Breast epithelium (tissue), 4 donors: ENCODE results near the gene SARS2. TPM values are rescaled to one million over a fixed set of nuclear protein-coding genes. Genes with fewer than 3 reads are reported as not detected.
"Not testable (repeated sequence)": the region's sequence is repeated elsewhere in the genome, so short reads cannot be mapped to it uniquely, and the experiment has no call there.

ENCODE experiments used
- DNase-seq, 2 donors: peaks; one replicate each; pipeline ENCODE4 v3.0.0-alpha.2; 2019; ENCODE audit warnings: low spot score in 2 of 2
- H3K27ac ChIP-seq, 2 donors: fragments of 200-600 bp; sonication (generic) in 1 of 2; one replicate each; pipeline ENCODE4 v1.5.1; 2016 to 2019; ENCODE audit warnings: mild to moderate bottlenecking in 1 of 2
- H3K27me3 ChIP-seq, 2 donors: fragments of 200-600 bp; sonication (generic) in 1 of 2; one replicate each; pipeline versions ENCODE4 v1.5.1 to v1.6.0; 2017 to 2019; ENCODE audit warnings: control low read depth in 1 of 2, mild to moderate bottlenecking in 1 of 2
- H3K36me3 ChIP-seq: fragments of 200-600 bp; one replicate; pipeline ENCODE4 v1.5.1; 2019
- H3K4me1 ChIP-seq, 2 donors: fragments of 200-600 bp; sonication (generic); one replicate each; pipeline ENCODE4 v1.5.1; 2016 to 2019; ENCODE audit warnings: control low read depth in 1 of 2
- H3K4me3 ChIP-seq, 3 donors: fragments of 200-600 bp; sonication (generic); 1 replicate in 2 of 3; 2 replicates in 1 of 3; pipeline ENCODE4 v1.5.1; 2016 to 2019; ENCODE audit warnings: mild to moderate bottlenecking in 3 of 3, moderate library complexity in 2 of 3
- H3K9me3 ChIP-seq, 2 donors: fragments of 200-600 bp; sonication (generic) in 1 of 2; one replicate each; pipeline ENCODE4 v1.5.1; 2016 to 2019; ENCODE audit warnings: control low read depth in 1 of 2
- CTCF ChIP-seq, 3 donors: fragments of 450-650 bp; IDR thresholded peaks; one replicate each; pipeline ENCODE4 v1.5.1; 2016 to 2017; ENCODE audit warnings: antibody characterized with exemption in 3 of 3, mild to moderate bottlenecking in 3 of 3, moderate library complexity in 3 of 3
- POLR2A ChIP-seq: fragments of 450-650 bp; IDR thresholded peaks from one replicate; pipeline ENCODE4 v1.6.1; 2016; ENCODE audit warnings: antibody characterized with exemption, mild to moderate bottlenecking, moderate library complexity
- POLR2AphosphoS5 ChIP-seq, 3 donors: sonication (generic); formaldehyde crosslinking; IDR thresholded peaks; one replicate each; pipeline ENCODE4 v1.6.1; 2017; ENCODE audit warnings: antibody characterized with exemption in 3 of 3
- intact Hi-C: fragments of 100-400 bp; cut with DNase I; formaldehyde crosslinking; loops from one replicate; pipeline ENCODE4 v1.15.1; 2023; ENCODE audit warnings: low total_unique reads
- total RNA-seq, 3 donors: library from RNA; depleted of rRNA; stranded (reverse); fragments of >200 nt; gene quantifications; one replicate each; pipeline ENCODE4 v1.1.0, GENCODE V29; 2016

SARS2 gene
- total RNA-seq, 3 donors from 2014 or later = 10.9 to 22.6 (median 18.9) TPM

GRCh38 chr19:38877781-38878574 is 52.6 kb downstream of the SARS2 start, which contains the start of gene RINL:
TSS of gene RINL (minus strand) at chr19:38878275. CDS start at chr19:38876742, 1,533 bp downstream.
- Histone ChIP-seq H3K27ac (peak within 1 kb of the TSS; percentile 61 to 70), H3K27me3 (no peaks in the 10 kb centered on the region), H3K9me3 (no peaks in the 10 kb centered on the region), H3K4me1 (no peaks in the 10 kb centered on the region), H3K36me3 (no peaks in the 10 kb centered on the region), H3K4me3 (no peak within 1 kb of the TSS)
- DNase-seq = no peak
- intact Hi-C loops = no loop called here
- TF ChIP-seq CTCF (IDR thresholded peaks at IDR 0.05) (no peak), POLR2A (no peak), POLR2AphosphoS5 (IDR thresholded peaks at IDR 0.05) (no peak)

- Histone ChIP-seq H3K4me3 (no peak overlapping the region), H3K4me1 (no peaks in the 10 kb centered on the region), H3K27ac (no peak overlapping the region), H3K27me3 (no peaks in the 10 kb centered on the region), H3K36me3 (no peaks in the 10 kb centered on the region), H3K9me3 (no peaks in the 10 kb centered on the region)
- no peak for DNase-seq
- no peak for TF ChIP-seq POLR2AphosphoS5 (IDR thresholded peaks at IDR 0.05)
- no peak for TF ChIP-seq POLR2A
- no peak for TF ChIP-seq CTCF (IDR thresholded peaks at IDR 0.05)
- intact Hi-C loops = no loop called here
These were observed 54.7 kb downstream of the SARS2 start for GRCh38 chr19:38875656-38876395.

DNA sequence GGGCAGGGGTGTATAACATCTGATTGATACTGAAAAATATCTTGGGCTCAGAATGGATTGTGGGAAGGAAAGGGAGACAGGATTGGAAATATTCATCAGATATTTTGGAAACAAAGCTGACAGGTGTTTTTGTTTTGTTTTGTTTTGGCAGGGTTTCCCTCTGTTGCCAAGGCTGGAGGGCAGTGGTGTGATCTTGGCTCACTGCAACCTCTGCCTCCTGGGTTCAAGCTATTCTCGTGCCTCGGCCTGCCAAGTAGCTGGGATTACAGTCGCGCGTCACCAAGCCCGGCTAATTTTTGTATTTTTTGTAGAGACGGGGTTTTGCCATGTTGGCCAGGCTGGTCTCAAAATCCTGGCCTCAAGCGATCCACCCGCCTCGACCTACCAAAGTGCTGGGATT is 57.2 kb downstream of the SARS2 start:
- DNase-seq = peak in 1 of 2 donors; percentile 57
- H3K4me1 ChIP-seq, H3K4me3 ChIP-seq, H3K27me3 ChIP-seq, intact Hi-C loops, H3K36me3 ChIP-seq, H3K9me3 ChIP-seq: not testable (repeated sequence)
- peak overlapping the region; percentile 36 to 38 for H3K27ac ChIP-seq

- Histone ChIP-seq H3K9me3 (no peaks in the 10 kb centered on the region), H3K4me3 (peak overlapping the region in 2 of 3 donors; percentile 62), H3K27me3 (no peaks in the 10 kb centered on the region), H3K36me3 (no peaks in the 10 kb centered on the region), H3K27ac (peak overlapping the region in 1 of 2 donors; percentile 69), H3K4me1 (no peaks in the 10 kb centered on the region)
- no peak for TF ChIP-seq POLR2AphosphoS5 (IDR thresholded peaks at IDR 0.05)
- TF ChIP-seq CTCF (IDR thresholded peaks at IDR 0.05) = no peak
- no peak for TF ChIP-seq POLR2A
- intact Hi-C loops = no loop called here
- no peak for DNase-seq
These were observed 60.0 kb downstream of the SARS2 start for GRCh38 chr19:38870612-38871011.

DNA sequence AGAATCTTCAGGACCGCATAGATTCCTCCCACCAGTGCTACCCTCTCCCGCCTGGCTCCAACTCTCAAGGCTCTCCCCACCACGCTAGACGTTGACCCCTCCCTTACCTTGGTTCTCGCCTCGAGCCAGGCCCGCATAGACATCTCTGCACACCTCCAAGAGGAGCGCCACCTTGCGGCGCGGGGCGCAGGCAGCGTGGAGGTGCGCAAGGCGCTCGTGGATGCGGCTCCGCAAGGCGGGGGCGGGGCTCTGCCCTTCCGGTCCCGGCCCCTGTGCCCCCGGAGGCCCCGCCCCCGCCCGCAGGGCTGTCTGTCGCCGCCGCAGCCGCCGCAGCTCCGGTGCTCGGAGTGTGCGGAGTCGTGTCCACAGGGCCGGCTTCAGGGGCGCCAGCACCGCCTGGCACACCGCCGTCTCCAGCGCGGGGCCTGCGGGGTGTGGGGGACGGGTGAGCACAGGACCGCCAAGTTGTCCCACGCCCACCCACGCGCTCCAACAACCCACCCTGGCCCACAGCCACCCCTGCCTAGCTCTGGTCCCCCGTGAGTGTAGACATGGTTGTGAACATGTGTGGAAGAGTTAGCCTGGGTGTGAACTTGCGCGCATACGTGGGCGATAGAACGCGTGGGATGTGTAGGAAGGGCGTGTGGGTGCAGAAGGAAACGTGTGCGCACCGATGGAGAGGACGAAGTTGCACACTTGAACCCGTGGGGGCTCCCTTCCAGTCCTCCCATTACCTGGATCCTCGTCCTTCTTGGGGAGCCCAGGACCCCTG is 60.5 kb downstream of the SARS2 start:
- Histone ChIP-seq H3K4me3 (peak overlapping the region; percentile 37 to 62 (median 62)), H3K36me3 (no peaks in the 10 kb centered on the region), H3K27me3 (no peaks in the 10 kb centered on the region), H3K27ac (peak overlapping the region; percentile 10 to 69), H3K4me1 (no peaks in the 10 kb centered on the region), H3K9me3 (no peaks in the 10 kb centered on the region)
- TF ChIP-seq CTCF (IDR thresholded peaks at IDR 0.05) = peak; percentile 13 to 80 (median 75)
- peak; percentile 53 to 67 (median 57) for TF ChIP-seq POLR2AphosphoS5 (IDR thresholded peaks at IDR 0.05)
- no peak for TF ChIP-seq POLR2A
- intact Hi-C loops = no loop called here
- peak; percentile 73 to 84 for DNase-seq
